ENCODE measurements around the gene POLL.
"Not testable (repeated sequence)": the region's sequence is repeated elsewhere in the genome, so short reads cannot be mapped to it uniquely, and the experiment has no call there.

Gene POLL

GRCh38 chr10:101587725-101588653, at the start of gene POLL, which contains the start of gene DPCD:
Gene POLL, minus strand, starts transcription at chr10:101588257. Its CDS starts 897 bp downstream, at chr10:101587360.
Gene DPCD, plus strand, starts transcription at chr10:101588321. Its CDS starts 16 bp downstream, at chr10:101588337.
- peaks cover 0 to 22% (median 4%) of the 10 kb centered on the region in 11 experiments; a peak in 7 of 22 replicates for H3K36me3 ChIP-seq
- no peak for TF ChIP-seq Cebpa-rat (IDR thresholded peaks at IDR 0.05)
- H3K9ac ChIP-seq, result peak within 1 kb of the TSS; percentile 42 to 77 (median 68); a peak in 20 of 22 replicates
- peak within 1 kb of the TSS; percentile 70 to 89 (median 81) for H3K4me2 ChIP-seq
- H4K20me1 ChIP-seq, result peaks cover 0 to 6% (median 0%) of the 10 kb centered on the region in 11 experiments; a peak in 1 of 22 replicates
- peak within 1 kb of the TSS; percentile 57 to 79 (median 69) for H3K4me3 ChIP-seq
- H3K9me3 ChIP-seq (replicated peaks in 1 of 11), result peaks cover 0 to 11% (median 0%) of the 10 kb centered on the region in 11 experiments; a peak in 5 of 22 replicates
- H3K4me1 ChIP-seq, result peaks cover 14 to 30% (median 22%) of the 10 kb centered on the region in 10 experiments; a peak in 18 of 20 replicates
- H3K27me3 ChIP-seq, result peaks cover 17 to 35% (median 27%) of the 10 kb centered on the region in 11 experiments
- H3K27ac ChIP-seq, result peak within 1 kb of the TSS in 10 of 11 experiments; percentile 44 to 70 (median 62); a peak in 16 of 22 replicates

- H3K27me3 ChIP-seq; H3K4me2 ChIP-seq; H3K9me3 ChIP-seq (replicated peaks in 1 of 11); H3K9ac ChIP-seq; H3K4me1 ChIP-seq; H3K27ac ChIP-seq; H3K4me3 ChIP-seq: not testable (repeated sequence)
- peaks cover 3 to 41% (median 22%) of the 10 kb centered on the region in 11 experiments; a peak in 16 of 22 replicates for H4K20me1 ChIP-seq
- H3K36me3 ChIP-seq, result peaks cover 50 to 89% (median 66%) of the 10 kb centered on the region in 11 experiments
Measured at GRCh38 chr10:101633510-101633909, 45.5 kb upstream of the POLL start.

GRCh38 chr10:101631821-101632475, 43.9 kb upstream of the POLL start:
- H3K27ac ChIP-seq, result no peak overlapping the region
- H3K36me3 ChIP-seq, result peaks cover 41 to 93% (median 67%) of the 10 kb centered on the region in 11 experiments
- no peak overlapping the region for H3K4me2 ChIP-seq
- no peak overlapping the region for H3K9ac ChIP-seq
- no peak overlapping the region for H3K4me3 ChIP-seq
- no peaks in the 10 kb centered on the region for H3K27me3 ChIP-seq
- H3K4me1 ChIP-seq, result no peaks in the 10 kb centered on the region
- no peaks in the 10 kb centered on the region for H3K9me3 ChIP-seq (replicated peaks in 1 of 11)
- peaks cover 9 to 57% (median 36%) of the 10 kb centered on the region in 11 experiments; a peak in 17 of 22 replicates for H4K20me1 ChIP-seq
- no peak for TF ChIP-seq Cebpa-rat (IDR thresholded peaks at IDR 0.05)

- H3K27ac ChIP-seq, result no peak overlapping the region
- H3K9me3 ChIP-seq (replicated peaks in 1 of 11), result no peaks in the 10 kb centered on the region
- no peaks in the 10 kb centered on the region for H3K27me3 ChIP-seq
- H3K36me3 ChIP-seq, result peaks cover 35 to 90% (median 70%) of the 10 kb centered on the region in 11 experiments
- TF ChIP-seq Cebpa-rat (IDR thresholded peaks at IDR 0.05), result no peak
- no peak overlapping the region for H3K9ac ChIP-seq
- H3K4me3 ChIP-seq, result no peak overlapping the region
- H3K4me2 ChIP-seq, result no peak overlapping the region
- H4K20me1 ChIP-seq, result peaks cover 16 to 68% (median 48%) of the 10 kb centered on the region in 11 experiments; a peak in 20 of 22 replicates
- peaks cover 5 to 11% (median 8%) of the 10 kb centered on the region in 10 experiments; a peak in 19 of 20 replicates for H3K4me1 ChIP-seq
Measured at GRCh38 chr10:101630633-101630920, 42.5 kb upstream of the POLL start.

GRCh38 chr10:101629837-101630632, 42.0 kb upstream of the POLL start:
- Histone ChIP-seq H3K27me3 (no peaks in the 10 kb centered on the region), H3K4me1 (peaks cover 11 to 17% (median 14%) of the 10 kb centered on the region in 10 experiments), H3K36me3 (peaks cover 32 to 89% (median 68%) of the 10 kb centered on the region in 11 experiments; a peak in 21 of 22 replicates), H3K4me2 (no peak overlapping the region), H3K4me3 (no peak overlapping the region), H3K27ac (no peak overlapping the region), H3K9me3 (replicated peaks in 1 of 11) (no peaks in the 10 kb centered on the region), H4K20me1 (peaks cover 21 to 69% (median 53%) of the 10 kb centered on the region in 11 experiments; a peak in 20 of 22 replicates), H3K9ac (no peak overlapping the region)
- TF ChIP-seq Cebpa-rat (IDR thresholded peaks at IDR 0.05), result no peak

- Histone ChIP-seq H3K36me3 (peaks cover 49 to 95% (median 77%) of the 10 kb centered on the region in 11 experiments), H3K9me3 (replicated peaks in 1 of 11) (peaks cover 0 to 7% (median 0%) of the 10 kb centered on the region in 11 experiments; a peak in 2 of 22 replicates), H3K4me2 (peak overlapping the region; percentile 57 to 92 (median 73)), H4K20me1 (peaks cover 28 to 66% (median 54%) of the 10 kb centered on the region in 11 experiments; a peak in 20 of 22 replicates), H3K4me1 (peaks cover 19 to 31% (median 25%) of the 10 kb centered on the region in 10 experiments), H3K4me3 (no peak overlapping the region), H3K9ac (no peak overlapping the region), H3K27ac (no peak overlapping the region), H3K27me3 (no peaks in the 10 kb centered on the region)
- no peak for TF ChIP-seq Cebpa-rat (IDR thresholded peaks at IDR 0.05)
Measured at GRCh38 chr10:101625821-101626412, 37.9 kb upstream of the POLL start.

GRCh38 chr10:101624526-101625102, 36.6 kb upstream of the POLL start:
- TF ChIP-seq Cebpa-rat (IDR thresholded peaks at IDR 0.05), result no peak
- peaks cover 50 to 95% (median 77%) of the 10 kb centered on the region in 11 experiments for H3K36me3 ChIP-seq
- H3K9me3 ChIP-seq (replicated peaks in 1 of 11), result peaks cover 0 to 7% (median 0%) of the 10 kb centered on the region in 11 experiments; a peak in 2 of 22 replicates
- H3K4me1 ChIP-seq, result peaks cover 22 to 34% (median 26%) of the 10 kb centered on the region in 10 experiments
- peak overlapping the region; percentile 57 to 92 (median 73) for H3K4me2 ChIP-seq
- H3K27ac ChIP-seq, result peak overlapping the region in 7 of 11 experiments; percentile 11 to 63 (median 41); a peak in 9 of 22 replicates
- no peaks in the 10 kb centered on the region for H3K27me3 ChIP-seq
- H3K4me3 ChIP-seq, result 0 out of 20 replicates have a peak overlapping the region, but pooled peaks of 1 of the 10 experiments have one; percentile 4
- peaks cover 25 to 52% (median 46%) of the 10 kb centered on the region in 11 experiments; a peak in 20 of 22 replicates for H4K20me1 ChIP-seq
- peak overlapping the region in 5 of 11 experiments; percentile 3 to 53 (median 23); a peak in 10 of 22 replicates for H3K9ac ChIP-seq
